DLD1 (cell line): Measurements from ENCODE around the gene OXCT2.
"Not testable (repeated sequence)": the region's sequence is repeated elsewhere in the genome, so short reads cannot be mapped to it uniquely, and the experiment has no call there.

ENCODE experiments used
- in situ Hi-C: cut with HindIII; loops from 2 replicates; pipeline ENCODE4 v1.10.0; 2017; ENCODE audit warnings: low sequenced_read_pairs

The OXCT2 gene

GRCh38 chr1:39763619-39764374, 7.4 kb downstream of the OXCT2 start:
- in situ Hi-C loops: not testable (repeated sequence)

- in situ Hi-C loops: no loop called here
Observed at GRCh38 chr1:39762550-39763540, 8.3 kb downstream of the OXCT2 start.

GRCh38 chr1:39761557-39762260, 9.4 kb downstream of the OXCT2 start:
- in situ Hi-C loops: no loop called here

- in situ Hi-C loops: no loop called here
Observed at GRCh38 chr1:39761016-39761415, 10.1 kb downstream of the OXCT2 start.

- in situ Hi-C loops: no loop called here
Observed at GRCh38 chr1:39760074-39761008, 10.8 kb downstream of the OXCT2 start.

- in situ Hi-C loops: no loop called here
Observed at GRCh38 chr1:39759436-39759726, 11.8 kb downstream of the OXCT2 start.

- in situ Hi-C loops: no loop called here
Observed at GRCh38 chr1:39758556-39759435, 12.4 kb downstream of the OXCT2 start.

GRCh38 chr1:39757501-39757900, 13.6 kb downstream of the OXCT2 start:
- in situ Hi-C loops: no loop called here

GRCh38 chr1:39755965-39756659, 15.0 kb downstream of the OXCT2 start:
- in situ Hi-C loops: no loop called here

- in situ Hi-C loops: no loop called here
Observed at GRCh38 chr1:39754906-39755504, 16.1 kb downstream of the OXCT2 start.

GRCh38 chr1:39754026-39754570, 17.1 kb downstream of the OXCT2 start:
- in situ Hi-C loops: no loop called here

GRCh38 chr1:39753132-39754025, 17.8 kb downstream of the OXCT2 start:
- in situ Hi-C loops: no loop called here

- in situ Hi-C loops: no loop called here
Observed at GRCh38 chr1:39752703-39753102, 18.4 kb downstream of the OXCT2 start.

- in situ Hi-C loops: no loop called here
Observed at GRCh38 chr1:39751595-39751994, 19.6 kb downstream of the OXCT2 start.

GRCh38 chr1:39745016-39745670, 26.0 kb downstream of the OXCT2 start:
- in situ Hi-C loops: loop anchor here (25.0 kb wide), 1 partner anchor 158 kb away; the partner anchor contains the start of gene PABPC4

- in situ Hi-C loops: loop anchor here (25.0 kb wide), 1 partner anchor 151 kb away; the partner anchor contains the start of gene PABPC4
Observed at GRCh38 chr1:39738622-39739366, 32.4 kb downstream of the OXCT2 start, which contains the start of gene PPIE. Gene PPIE (plus strand): TSS chr1:39738882. CDS start chr1:39738901, 19 bp downstream.
